GM23248 (cell line): ENCODE results near the gene SRGAP2C.
"Not testable (repeated sequence)": the region's sequence is repeated elsewhere in the genome, so short reads cannot be mapped to it uniquely, and the experiment has no call there.

ENCODE experiments used
- EZH2 ChIP-seq: fragments of 200-600 bp; sonication (generic); IDR thresholded peaks from 2 replicates; pipeline ENCODE4 v1.6.1; 2018; ENCODE audit warnings: antibody characterized with exemption, mild to moderate bottlenecking; ENCODE audit not compliant: insufficient read depth, poor library complexity, severe bottlenecking
- EZH2phosphoT487 ChIP-seq: fragments of 200-600 bp; sonication (generic); IDR thresholded peaks from 2 replicates; pipeline ENCODE4 v1.6.1; 2018; ENCODE audit warnings: antibody characterized with exemption, moderate library complexity, mild to moderate bottlenecking, low read depth; ENCODE audit not compliant: insufficient read depth

DNA sequence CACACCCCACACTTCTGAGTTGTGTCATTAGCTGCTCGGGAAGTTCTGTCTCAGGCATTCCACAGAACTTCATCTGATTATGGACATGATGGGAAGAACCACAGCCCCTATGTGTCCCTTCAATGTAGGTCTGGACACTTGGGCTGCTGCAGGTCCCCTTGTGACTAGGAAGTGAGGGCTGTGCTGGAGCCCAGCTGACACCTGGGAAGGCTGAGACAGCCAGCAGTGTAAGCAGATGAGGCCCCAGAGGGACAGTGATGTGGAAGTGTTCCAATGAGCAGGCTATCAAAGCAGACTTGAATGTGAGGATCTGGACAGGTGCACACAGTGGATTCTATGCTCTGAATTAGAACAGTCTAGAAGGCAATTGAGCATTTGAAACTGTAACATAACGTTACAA lies 239.2 kb downstream of the SRGAP2C start:
- TF ChIP-seq EZH2, EZH2phosphoT487: not testable (repeated sequence)
